K562 (cell line): ENCODE data around the gene AAGAB. TPM values are rescaled to one million over a fixed set of nuclear protein-coding genes. Genes with fewer than 3 reads are reported as not detected.

Source experiments
- ARID2 ChIP-seq: fragments of 450-650 bp; IDR thresholded peaks from 2 replicates; pipeline ENCODE4 v1.6.1; 2017; ENCODE audit warnings: antibody characterized with exemption, mild to moderate bottlenecking
- ATF3 ChIP-seq, 2 experiments: fragments of 450-650 bp in 1 of 2; sonication (generic) in 1 of 2; formaldehyde crosslinking in 1 of 2; IDR thresholded peaks in 1 of 2; conservative IDR thresholded peaks in 1 of 2; 2 replicates each; pipeline versions ENCODE4 v1.6.1 to v1.8.1; 2016 to 2023; ENCODE audit warnings: mild to moderate bottlenecking in 2 of 2, moderate library complexity in 2 of 2, inconsistent platforms in 1 of 2, missing genetic modification reagents in 1 of 2
- CTCF ChIP-seq, 3 experiments: IDR thresholded peaks in 2 of 3; conservative IDR thresholded peaks in 1 of 3; 2 replicates each; pipeline ENCODE4 v1.5.1; 2011 to 2012; ENCODE audit warnings: low read length in 3 of 3, mild to moderate bottlenecking in 3 of 3, control low read depth in 2 of 3, improper control_type of control experiment in 1 of 3, inconsistent platforms in 1 of 3, low read depth in 1 of 3, mixed read lengths in 1 of 3, moderate library complexity in 1 of 3; ENCODE audit not compliant: insufficient read depth in 2 of 3
- DDX20 ChIP-seq: fragments of 450-650 bp; IDR thresholded peaks from 2 replicates; pipeline ENCODE4 v1.6.1; 2016; ENCODE audit warnings: missing genetic modification characterization, low read depth, mild to moderate bottlenecking, missing compliant biosample characterization, moderate library complexity
- FIP1L1 ChIP-seq: fragments of 200-400 bp; formaldehyde crosslinking; IDR thresholded peaks from 2 replicates; pipeline ENCODE4 v1.6.1; 2018; ENCODE audit warnings: mild to moderate bottlenecking, low read depth, low read length; ENCODE audit not compliant: poor library complexity, severe bottlenecking
- GTF2F1 ChIP-seq: IDR thresholded peaks from 2 replicates; pipeline ENCODE4 v1.6.1; 2011; ENCODE audit warnings: low read depth, low read length, improper control_type of control experiment
- KHSRP ChIP-seq: fragments of 450-650 bp; IDR thresholded peaks from 2 replicates; pipeline ENCODE4 v1.6.1; 2017
- MECOM ChIP-seq: fragments of 250-450 bp; sonication (Bioruptor Pico); IDR thresholded peaks from 2 replicates; pipeline ENCODE4 v1.8.0; 2022; ENCODE audit warnings: inconsistent platforms
- NCOA1 ChIP-seq: fragments of 450-650 bp; IDR thresholded peaks from 2 replicates; pipeline ENCODE4 v1.6.1; 2016; ENCODE audit warnings: low read depth
- NCOR1 ChIP-seq: fragments of 450-650 bp; IDR thresholded peaks from 2 replicates; pipeline ENCODE4 v1.6.1; 2016; ENCODE audit warnings: mild to moderate bottlenecking, moderate library complexity
- NFE2 ChIP-seq: IDR thresholded peaks from 2 replicates; pipeline ENCODE4 v1.6.1; 2014; ENCODE audit warnings: antibody characterized with exemption, low read depth
- PPARD ChIP-seq: fragments of 250-450 bp; sonication (Bioruptor Pico); IDR thresholded peaks from 2 replicates; pipeline ENCODE4 v1.8.0; 2022; ENCODE audit warnings: inconsistent platforms, mild to moderate bottlenecking, moderate library complexity
- SMAD2 ChIP-seq: fragments of 150-350 bp; IDR thresholded peaks from 2 replicates; pipeline ENCODE4 v1.6.1; 2014; ENCODE audit warnings: low read depth, mild to moderate bottlenecking, low read length
- SMARCB1 ChIP-seq: IDR thresholded peaks from 2 replicates; pipeline ENCODE4 v1.6.1; 2011; ENCODE audit warnings: improper control_type of control experiment, low read depth; ENCODE audit not compliant: insufficient read length
- SRSF3 ChIP-seq: fragments of 200-400 bp; formaldehyde crosslinking; IDR thresholded peaks from 2 replicates; pipeline ENCODE4 v1.6.1; 2016; ENCODE audit warnings: mild to moderate bottlenecking, low read length, moderate library complexity; ENCODE audit not compliant: insufficient read depth
- TFE3 ChIP-seq: fragments of 450-650 bp; formaldehyde crosslinking; IDR thresholded peaks from 2 replicates; pipeline ENCODE4 v1.4.0; 2020; ENCODE audit warnings: mild to moderate bottlenecking, mixed read lengths
- ZNF395 ChIP-seq: fragments of 200-800 bp; sonication (Bioruptor generic); IDR thresholded peaks from 2 replicates; pipeline ENCODE4 v1.6.1; 2017; ENCODE audit warnings: missing genetic modification characterization, missing compliant biosample characterization
- ZNF408 ChIP-seq: fragments of 250-450 bp; sonication (Bioruptor Pico); IDR thresholded peaks from 2 replicates; pipeline ENCODE4 v1.4.0; 2020; ENCODE audit warnings: low read depth, mild to moderate bottlenecking, moderate library complexity
- ZNF655 ChIP-seq: fragments of 250-450 bp; sonication (Bioruptor Pico); IDR thresholded peaks from 2 replicates; pipeline ENCODE4 v1.5.0; 2021
- ZNF75A ChIP-seq: fragments of 450-650 bp; formaldehyde crosslinking; IDR thresholded peaks from 2 replicates; pipeline ENCODE4 v1.4.0; 2020; ENCODE audit warnings: mild to moderate bottlenecking
- polyA plus RNA-seq, 8 experiments: library from polyadenylated mRNA; depleted of rRNA in 4 of 8; stranded (reverse) in 5 of 8; unstranded in 3 of 8; fragments of >200 nt; fragmentation: Nextera tagmentation in 2 of 8; fragmentation: Illumina TruSeq in 1 of 8; extraction: Ambion mirVana in 2 of 8; extraction: Trizol in 1 of 8; gene quantifications; 2 replicates each; pipeline versions ENCODE4 v1.2.1 to v1.2.3, GENCODE V29; 2011 to 2014; ENCODE audit warnings: inconsistent platforms in 1 of 8, missing spikeins in 1 of 8
- total RNA-seq, 7 experiments: library from RNA; depleted of rRNA in 6 of 7; stranded (reverse); fragments of >200 nt in 6 of 7; fragmentation: Illumina TruSeq in 2 of 7; extraction: Trizol in 2 of 7; gene quantifications; 2 replicates each; pipeline versions ENCODE4 v1.2.1 to v1.2.3, GENCODE V29; 2011 to 2021; ENCODE audit warnings: low replicate concordance in 1 of 7

AAGAB gene
- total and polyA plus RNA-seq, 9 of the 15 experiments (the other 6 are each of a cell fraction or from before 2014, with no cell fraction given), result 17.8 to 109 (median 58.3) TPM

- TF ChIP-seq FIP1L1 (peak; percentile 96), PPARD (no peak), SMAD2 (no peak), ZNF408 (CRISPR knock-in tag) (no peak), NCOR1 (no peak), NCOA1 (0 out of 2 replicates have a peak, but pooled peaks have one; percentile 21), NFE2 (peak; percentile 29), SRSF3 (no peak), ZNF75A (CRISPR knock-in tag) (no peak), SMARCB1 (no peak), ATF3 (IDR thresholded peaks at IDR 0.05) (no peak; the same call in 1 of the 2 replicates), ATF3 (CRISPR knock-in tag; conservative IDR thresholded peaks at IDR 0.05) (no peak), CTCF (IDR thresholded peaks at IDR 0.05 in 2 of 3, conservative IDR thresholded peaks at IDR 0.05 in 1 of 3; ENCODE audit: insufficient read depth in 2 of 3, low read depth in 1 of 3, low read length in 3 of 3) (0 out of 6 replicates have a peak, but pooled peaks of 1 of the 3 experiments have one; percentile 1), TFE3 (CRISPR knock-in tag) (no peak), ARID2 (no peak), DDX20 (no peak), GTF2F1 (no peak; the same call in 1 of the 2 replicates), ZNF395 (CRISPR knock-in tag) (peak; percentile 95), ZNF655 (CRISPR knock-in tag) (no peak), KHSRP (no peak), MECOM (CRISPR knock-in tag) (no peak)
These were observed at the start of gene AAGAB, which contains the start of gene IQCH (continued) for GRCh38 chr15:67254238-67255175.
